K562 (cell line): ENCODE data around the gene ACBD3.

Experiments used
- CHD1 ChIP-seq: fragments of 200-600 bp; sonication (generic); IDR thresholded peaks from one replicate; pipeline ENCODE4 v1.6.1; 2012; ENCODE audit warnings: mild to moderate bottlenecking, moderate library complexity, low read length, inconsistent platforms
- MED1 ChIP-seq: sonication (generic); formaldehyde crosslinking; IDR thresholded peaks from 2 replicates; pipeline ENCODE4 v1.8.1; 2023; ENCODE audit warnings: missing genetic modification reagents, borderline replicate concordance
- SIRT6 ChIP-seq: IDR thresholded peaks from one replicate; pipeline ENCODE4 v1.6.1; 2012; ENCODE audit warnings: low read depth, mild to moderate bottlenecking, control low read depth, inconsistent platforms, low read length, moderate library complexity
- SMARCB1 ChIP-seq: IDR thresholded peaks from 2 replicates; pipeline ENCODE4 v1.6.1; 2011; ENCODE audit warnings: improper control_type of control experiment, low read depth; ENCODE audit not compliant: insufficient read length
- TAF1 ChIP-seq: IDR thresholded peaks from 2 replicates; pipeline ENCODE4 v1.6.1; 2011; ENCODE audit warnings: mild to moderate bottlenecking, low read length, moderate library complexity; ENCODE audit not compliant: insufficient read depth, control insufficient read depth, severe bottlenecking; ENCODE audit errors: extremely low read depth
- WHSC1 ChIP-seq: IDR thresholded peaks from one replicate; pipeline ENCODE4 v1.6.1; 2012; ENCODE audit warnings: low read length, control low read depth, inconsistent platforms
- TF ChIP-seq, protein P1 (sequence below), 2 experiments: fragments of 450-650 bp; formaldehyde crosslinking in 1 of 2; IDR thresholded peaks; 2 replicates each; pipeline versions ENCODE4 v1.4.0 to v1.6.1; 2014 to 2020; ENCODE audit warnings: mild to moderate bottlenecking in 2 of 2, borderline replicate concordance in 1 of 2, low read depth in 1 of 2
- TF ChIP-seq, protein P2 (sequence below), 3 experiments: IDR thresholded peaks in 2 of 3; conservative IDR thresholded peaks in 1 of 3; 2 replicates each; pipeline ENCODE4 v1.5.1; 2011 to 2012; ENCODE audit warnings: low read length in 3 of 3, mild to moderate bottlenecking in 3 of 3, control low read depth in 2 of 3, improper control_type of control experiment in 1 of 3, inconsistent platforms in 1 of 3, low read depth in 1 of 3, mixed read lengths in 1 of 3, moderate library complexity in 1 of 3; ENCODE audit not compliant: insufficient read depth in 2 of 3

DNA sequence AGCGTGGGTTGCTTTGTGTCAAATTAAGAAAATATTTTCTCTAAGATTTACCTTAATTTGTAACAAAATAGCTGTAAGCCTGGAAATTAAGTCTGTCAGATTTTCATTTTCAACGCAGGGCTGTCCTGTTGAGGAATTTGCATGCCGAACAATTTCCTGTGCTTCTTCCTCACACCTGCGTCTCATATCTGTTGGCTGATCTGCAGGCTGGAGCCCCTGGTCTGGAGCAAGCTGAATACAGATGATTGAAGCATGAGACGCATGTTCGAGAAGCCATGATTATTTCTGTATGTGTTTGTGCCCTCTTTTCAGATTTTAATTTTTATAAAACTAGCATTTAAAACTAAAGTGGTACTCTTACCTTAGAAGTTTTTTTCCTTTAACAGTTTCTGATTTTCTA, 46.8 kb upstream of the ACBD3 start:
- TF ChIP-seq WHSC1 (no peak), MED1 (CRISPR knock-in tag) (no peak), SIRT6 (no peak), CHD1 (no peak), SMARCB1 (no peak), TAF1 (no peak)
- TF ChIP-seq, protein P1, sequence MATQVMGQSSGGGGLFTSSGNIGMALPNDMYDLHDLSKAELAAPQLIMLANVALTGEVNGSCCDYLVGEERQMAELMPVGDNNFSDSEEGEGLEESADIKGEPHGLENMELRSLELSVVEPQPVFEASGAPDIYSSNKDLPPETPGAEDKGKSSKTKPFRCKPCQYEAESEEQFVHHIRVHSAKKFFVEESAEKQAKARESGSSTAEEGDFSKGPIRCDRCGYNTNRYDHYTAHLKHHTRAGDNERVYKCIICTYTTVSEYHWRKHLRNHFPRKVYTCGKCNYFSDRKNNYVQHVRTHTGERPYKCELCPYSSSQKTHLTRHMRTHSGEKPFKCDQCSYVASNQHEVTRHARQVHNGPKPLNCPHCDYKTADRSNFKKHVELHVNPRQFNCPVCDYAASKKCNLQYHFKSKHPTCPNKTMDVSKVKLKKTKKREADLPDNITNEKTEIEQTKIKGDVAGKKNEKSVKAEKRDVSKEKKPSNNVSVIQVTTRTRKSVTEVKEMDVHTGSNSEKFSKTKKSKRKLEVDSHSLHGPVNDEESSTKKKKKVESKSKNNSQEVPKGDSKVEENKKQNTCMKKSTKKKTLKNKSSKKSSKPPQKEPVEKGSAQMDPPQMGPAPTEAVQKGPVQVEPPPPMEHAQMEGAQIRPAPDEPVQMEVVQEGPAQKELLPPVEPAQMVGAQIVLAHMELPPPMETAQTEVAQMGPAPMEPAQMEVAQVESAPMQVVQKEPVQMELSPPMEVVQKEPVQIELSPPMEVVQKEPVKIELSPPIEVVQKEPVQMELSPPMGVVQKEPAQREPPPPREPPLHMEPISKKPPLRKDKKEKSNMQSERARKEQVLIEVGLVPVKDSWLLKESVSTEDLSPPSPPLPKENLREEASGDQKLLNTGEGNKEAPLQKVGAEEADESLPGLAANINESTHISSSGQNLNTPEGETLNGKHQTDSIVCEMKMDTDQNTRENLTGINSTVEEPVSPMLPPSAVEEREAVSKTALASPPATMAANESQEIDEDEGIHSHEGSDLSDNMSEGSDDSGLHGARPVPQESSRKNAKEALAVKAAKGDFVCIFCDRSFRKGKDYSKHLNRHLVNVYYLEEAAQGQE (IDR thresholded peaks at IDR 0.05; ENCODE audit: borderline replicate concordance) = no peak
- TF ChIP-seq, protein P1 (CRISPR knock-in tag; IDR thresholded peaks at IDR 0.05; ENCODE audit: low read depth) = no peak
- TF ChIP-seq, protein P2, sequence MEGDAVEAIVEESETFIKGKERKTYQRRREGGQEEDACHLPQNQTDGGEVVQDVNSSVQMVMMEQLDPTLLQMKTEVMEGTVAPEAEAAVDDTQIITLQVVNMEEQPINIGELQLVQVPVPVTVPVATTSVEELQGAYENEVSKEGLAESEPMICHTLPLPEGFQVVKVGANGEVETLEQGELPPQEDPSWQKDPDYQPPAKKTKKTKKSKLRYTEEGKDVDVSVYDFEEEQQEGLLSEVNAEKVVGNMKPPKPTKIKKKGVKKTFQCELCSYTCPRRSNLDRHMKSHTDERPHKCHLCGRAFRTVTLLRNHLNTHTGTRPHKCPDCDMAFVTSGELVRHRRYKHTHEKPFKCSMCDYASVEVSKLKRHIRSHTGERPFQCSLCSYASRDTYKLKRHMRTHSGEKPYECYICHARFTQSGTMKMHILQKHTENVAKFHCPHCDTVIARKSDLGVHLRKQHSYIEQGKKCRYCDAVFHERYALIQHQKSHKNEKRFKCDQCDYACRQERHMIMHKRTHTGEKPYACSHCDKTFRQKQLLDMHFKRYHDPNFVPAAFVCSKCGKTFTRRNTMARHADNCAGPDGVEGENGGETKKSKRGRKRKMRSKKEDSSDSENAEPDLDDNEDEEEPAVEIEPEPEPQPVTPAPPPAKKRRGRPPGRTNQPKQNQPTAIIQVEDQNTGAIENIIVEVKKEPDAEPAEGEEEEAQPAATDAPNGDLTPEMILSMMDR (IDR thresholded peaks at IDR 0.05 in 2 of 3, conservative IDR thresholded peaks at IDR 0.05 in 1 of 3; ENCODE audit: insufficient read depth in 2 of 3, low read depth in 1 of 3, low read length in 3 of 3) = no peak
